ENCODE results near the gene SRRM4.
"Not testable (repeated sequence)": the region's sequence is repeated elsewhere in the genome, so short reads cannot be mapped to it uniquely, and the experiment has no call there.

Gene SRRM4

GRCh38 chr12:119020406-119021360 is 39.3 kb downstream of the SRRM4 start:
- Histone ChIP-seq H3K79me2 (ENCODE audit: control insufficient read depth, low read length) (no peaks in the 10 kb centered on the region), H4K20me1 (ENCODE audit: control insufficient read depth, insufficient read depth, low read depth, low read length) (no peaks in the 10 kb centered on the region), H3K27ac (ENCODE audit: low read depth, low read length) (no peak overlapping the region), H3K4me2 (ENCODE audit: low read length) (no peak overlapping the region), H3K9me3 (ENCODE audit: control insufficient read depth, insufficient read depth, low read length) (no peaks in the 10 kb centered on the region), H3K9me2 (replicated peaks; ENCODE audit: control insufficient read depth, low read length) (no peaks in the 10 kb centered on the region), H3K36me3 (ENCODE audit: control insufficient read depth, low read length) (no peaks in the 10 kb centered on the region), H3K4me3 (ENCODE audit: low read length) (no peak overlapping the region), H3K27me3 (ENCODE audit: control insufficient read depth, low read length) (no peaks in the 10 kb centered on the region), H3K4me1 (ENCODE audit: control insufficient read depth, low read length) (no peaks in the 10 kb centered on the region), H3F3A (ENCODE audit: control insufficient read depth, insufficient read depth) (no peaks in the 10 kb centered on the region)
- TF ChIP-seq CTCF (IDR thresholded peaks at IDR 0.05; ENCODE audit: low read depth, low read length, poor library complexity, severe bottlenecking) (peak; percentile 92), EZH2phosphoT487 (IDR thresholded peaks at IDR 0.05; ENCODE audit: borderline replicate concordance, low read length) (no peak)

GRCh38 chr12:119024356-119024755 is 43.0 kb downstream of the SRRM4 start:
- no peak overlapping the region for H3K27ac ChIP-seq (ENCODE audit: low read depth, low read length)

GRCh38 chr12:119025786-119026185 is 44.4 kb downstream of the SRRM4 start:
- TF ChIP-seq EZH2phosphoT487 (IDR thresholded peaks at IDR 0.05; ENCODE audit: borderline replicate concordance, low read length): no peak
- no peak for TF ChIP-seq CTCF (IDR thresholded peaks at IDR 0.05; ENCODE audit: low read depth, low read length, poor library complexity, severe bottlenecking)
- Histone ChIP-seq H3K4me2 (ENCODE audit: low read length) (no peak overlapping the region), H3F3A (ENCODE audit: control insufficient read depth, insufficient read depth) (no peaks in the 10 kb centered on the region), H3K9me2 (replicated peaks; ENCODE audit: control insufficient read depth, low read length) (no peaks in the 10 kb centered on the region), H3K79me2 (ENCODE audit: control insufficient read depth, low read length) (no peaks in the 10 kb centered on the region), H3K4me1 (ENCODE audit: control insufficient read depth, low read length) (no peaks in the 10 kb centered on the region), H3K9me3 (ENCODE audit: control insufficient read depth, insufficient read depth, low read length) (no peaks in the 10 kb centered on the region), H3K4me3 (ENCODE audit: low read length) (no peak overlapping the region), H4K20me1 (ENCODE audit: control insufficient read depth, insufficient read depth, low read depth, low read length) (no peaks in the 10 kb centered on the region), H3K36me3 (ENCODE audit: control insufficient read depth, low read length) (no peaks in the 10 kb centered on the region), H3K27me3 (ENCODE audit: control insufficient read depth, low read length) (no peaks in the 10 kb centered on the region), H3K27ac (ENCODE audit: low read depth, low read length) (no peak overlapping the region)

More at GRCh38 chr12:119024356-119024755, 43.0 kb downstream of the SRRM4 start:
- no peaks in the 10 kb centered on the region for H3K9me3 ChIP-seq (ENCODE audit: control insufficient read depth, insufficient read depth, low read length)
- H3K79me2 ChIP-seq (ENCODE audit: control insufficient read depth, low read length): no peaks in the 10 kb centered on the region
- no peaks in the 10 kb centered on the region for H3F3A ChIP-seq (ENCODE audit: control insufficient read depth, insufficient read depth)
- H3K4me3 ChIP-seq (ENCODE audit: low read length): no peak overlapping the region
- no peaks in the 10 kb centered on the region for H3K9me2 ChIP-seq (replicated peaks; ENCODE audit: control insufficient read depth, low read length)
- TF ChIP-seq EZH2phosphoT487 (IDR thresholded peaks at IDR 0.05; ENCODE audit: borderline replicate concordance, low read length) (no peak), CTCF (IDR thresholded peaks at IDR 0.05; ENCODE audit: low read depth, low read length, poor library complexity, severe bottlenecking) (no peak)
- H4K20me1 ChIP-seq (ENCODE audit: control insufficient read depth, insufficient read depth, low read depth, low read length): no peaks in the 10 kb centered on the region
- H3K36me3 ChIP-seq (ENCODE audit: control insufficient read depth, low read length): no peaks in the 10 kb centered on the region
- no peak overlapping the region for H3K4me2 ChIP-seq (ENCODE audit: low read length)
- H3K27me3 ChIP-seq (ENCODE audit: control insufficient read depth, low read length): no peaks in the 10 kb centered on the region
- no peaks in the 10 kb centered on the region for H3K4me1 ChIP-seq (ENCODE audit: control insufficient read depth, low read length)

GRCh38 chr12:119033332-119033731 is 52.0 kb downstream of the SRRM4 start:
- H3F3A ChIP-seq (ENCODE audit: control insufficient read depth, insufficient read depth); H3K4me2 ChIP-seq (ENCODE audit: low read length); H3K9me3 ChIP-seq (ENCODE audit: control insufficient read depth, insufficient read depth, low read length); H3K4me3 ChIP-seq (ENCODE audit: low read length); H3K36me3 ChIP-seq (ENCODE audit: control insufficient read depth, low read length); H4K20me1 ChIP-seq (ENCODE audit: control insufficient read depth, insufficient read depth, low read depth, low read length); H3K27me3 ChIP-seq (ENCODE audit: control insufficient read depth, low read length); H3K79me2 ChIP-seq (ENCODE audit: control insufficient read depth, low read length); H3K4me1 ChIP-seq (ENCODE audit: control insufficient read depth, low read length); H3K27ac ChIP-seq (ENCODE audit: low read depth, low read length); H3K9me2 ChIP-seq (replicated peaks; ENCODE audit: control insufficient read depth, low read length): not testable (repeated sequence)

Measured in DOHH2 (cell line).